ENCODE results near the gene TRIM41.
A peak's percentile ranks its signal among the peaks of the same experiment; 100 is the strongest.

- no peak for TF ChIP-seq CTCF (IDR thresholded peaks at IDR 0.05; ENCODE audit: low read depth, low read length)
- no peak for TF ChIP-seq POLR2A (IDR thresholded peaks at IDR 0.05; ENCODE audit: extremely low read depth, insufficient read length)
- no peak for TF ChIP-seq MAX (IDR thresholded peaks at IDR 0.05; ENCODE audit: low read depth, low read length)
- peak; percentile 6; the same call in 1 of the 2 replicates for TF ChIP-seq MYC (IDR thresholded peaks at IDR 0.05; ENCODE audit: low read depth, low read length)
Measured at GRCh38 chr5:181242031-181242451, 19.0 kb downstream of the TRIM41 start.

Measured in NB4 (cell line).